VCaP (cell line): Measurements from ENCODE around the gene CHKA.
A peak's percentile ranks its signal among the peaks of the same experiment; 100 is the strongest.

Source experiments
- H3K27ac ChIP-seq: fragments of 450-650 bp; 2 replicates; pipeline ENCODE4 v1.5.1; 2017
- CTCF ChIP-seq: fragments of 450-650 bp; conservative IDR thresholded peaks from 2 replicates; pipeline ENCODE4 v1.5.1; 2017; ENCODE audit warnings: mild to moderate bottlenecking, moderate library complexity

Gene CHKA

GRCh38 chr11:68030318-68031143, 90.7 kb downstream of the CHKA start, which contains the start of gene NDUFS8:
NDUFS8 (plus strand) TSS chr11:68030681; CDS start chr11:68032152, 1,471 bp downstream.
- H3K27ac ChIP-seq, result peak within 1 kb of the TSS; percentile 96
- TF ChIP-seq CTCF, result no peak; the same call in 1 of the 2 replicates

- H3K27ac ChIP-seq, result peak overlapping the region; percentile 96; the same call in 1 of the 2 replicates
- no peak for TF ChIP-seq CTCF
Observed at GRCh38 chr11:68028802-68029545, 92.2 kb downstream of the CHKA start.

- no peak for TF ChIP-seq CTCF
- no peak overlapping the region; the same call in 1 of the 2 replicates for H3K27ac ChIP-seq
Observed at GRCh38 chr11:68027667-68028066, 93.5 kb downstream of the CHKA start.

- no peak overlapping the region for H3K27ac ChIP-seq
- no peak for TF ChIP-seq CTCF
Observed at GRCh38 chr11:68026391-68027105, 94.6 kb downstream of the CHKA start.

GRCh38 chr11:68025047-68025446, 96.1 kb downstream of the CHKA start:
- peak; percentile 32; the same call in 1 of the 2 replicates for TF ChIP-seq CTCF
- H3K27ac ChIP-seq, result no peak overlapping the region

GRCh38 chr11:68024508-68024907, 96.7 kb downstream of the CHKA start:
- TF ChIP-seq CTCF, result no peak
- H3K27ac ChIP-seq, result no peak overlapping the region

GRCh38 chr11:68022531-68022930, 98.7 kb downstream of the CHKA start:
- TF ChIP-seq CTCF, result no peak
- H3K27ac ChIP-seq, result no peak overlapping the region
